ENCODE measurements around the gene C1GALT1C1L. TPM values are rescaled to one million over a fixed set of nuclear protein-coding genes. Genes with fewer than 3 reads are reported as not detected.

Gene C1GALT1C1L
- 0.16 and 0.97 TPM in 2 replicates for total RNA-seq

DNA sequence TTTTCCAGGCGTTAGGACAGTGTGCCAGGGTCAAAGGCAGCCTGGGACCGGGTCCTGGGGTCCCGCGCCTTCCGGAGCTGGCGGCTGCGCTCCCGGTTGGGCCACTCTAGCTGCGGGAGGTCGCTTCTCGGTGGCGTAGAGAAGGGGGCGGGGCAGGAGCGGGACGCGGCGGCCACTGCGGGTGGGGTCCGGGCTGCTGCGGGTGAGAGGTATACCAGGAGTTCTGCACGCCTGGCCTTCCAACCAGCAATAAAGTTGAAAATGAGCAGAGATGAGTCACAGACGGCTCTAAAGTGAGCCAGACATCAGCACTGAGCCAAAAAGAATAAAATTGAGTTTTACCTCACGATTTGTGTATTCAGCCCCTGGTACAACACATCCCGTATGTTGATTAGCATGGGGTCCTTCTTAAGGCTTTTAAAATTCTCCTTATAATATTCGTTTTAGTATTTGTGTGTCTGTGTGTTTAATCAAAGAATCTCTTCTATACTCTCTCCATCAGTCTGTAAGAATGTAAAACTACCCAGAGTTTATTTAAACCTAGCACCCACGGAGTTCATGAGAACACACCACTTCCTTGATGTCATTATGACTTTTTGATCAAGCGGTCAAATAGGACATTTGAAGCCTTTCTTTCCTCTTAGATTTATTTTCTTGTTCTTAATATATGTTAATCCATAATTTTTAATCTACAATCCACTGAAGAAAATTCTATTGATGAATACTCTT, at the start of gene C1GALT1C1L:
TSS of gene C1GALT1C1L (minus strand) at position 108 of the 729 bp plus-strand sequence. CDS start at position 1, 107 bp downstream.

DNA sequence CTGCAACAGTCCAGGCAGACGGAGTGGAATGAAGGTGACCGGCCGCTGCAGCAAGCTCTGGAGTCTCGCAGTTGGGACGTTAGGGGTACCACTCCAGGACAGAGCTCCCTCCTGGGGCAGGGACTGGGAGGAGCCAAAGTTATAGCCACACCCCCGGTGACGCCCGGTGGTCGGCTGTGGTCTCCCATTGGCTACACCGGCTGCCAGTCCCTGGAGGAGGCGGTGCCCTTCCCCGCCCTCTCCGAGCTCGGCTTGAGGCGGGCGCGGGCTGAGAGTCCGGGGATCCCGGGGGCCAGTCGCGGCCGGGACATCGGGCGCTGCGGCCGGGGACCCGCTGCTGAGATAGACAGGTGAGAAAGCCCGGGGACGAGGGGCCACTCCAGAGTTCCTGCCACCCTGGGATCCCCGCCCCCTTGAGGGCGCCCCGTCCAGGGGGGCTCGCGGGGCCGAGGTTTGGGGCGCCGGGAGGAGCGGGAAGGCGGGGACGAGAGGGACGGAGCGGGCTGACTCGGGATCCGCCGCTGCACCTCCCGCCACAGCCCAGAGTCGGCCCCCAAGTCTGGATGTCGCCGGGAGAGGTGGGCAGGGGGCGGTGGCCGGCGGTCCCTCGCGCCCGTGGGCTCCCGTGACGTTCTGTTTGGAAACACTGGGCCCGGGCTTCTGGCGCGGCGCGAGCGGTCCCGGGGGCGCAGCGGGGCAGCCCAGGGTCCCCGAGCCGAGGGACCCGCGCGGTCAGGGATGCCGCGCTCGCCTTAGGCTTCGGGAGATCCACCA, 39.0 kb downstream of the C1GALT1C1L start, which contains the start of gene PLEKHH2:
TSS of gene PLEKHH2 (plus strand) at position 231 of the 774 bp plus-strand sequence. CDS start 7,414 bp downstream, outside the sequence.

Other genes with a start within 250 kb of the C1GALT1C1L start
- 21.3 and 28.9 TPM in 2 replicates for gene THADA, start 80.4 kb downstream of the C1GALT1C1L start, total RNA-seq
- 5.6 and 11.4 TPM in 2 replicates for gene PLEKHH2, start 39.2 kb downstream of the C1GALT1C1L start, total RNA-seq
- 19.0 and 19.9 TPM in 2 replicates for gene DYNC2LI1, start 97.6 kb upstream of the C1GALT1C1L start, total RNA-seq
- not detected in 2 replicates for gene ABCG5, start 162.4 kb upstream of the C1GALT1C1L start, total RNA-seq
- not detected in 2 replicates for gene ABCG8, start 162.5 kb upstream of the C1GALT1C1L start, total RNA-seq